NCI-H526 (cell line): Measurements from ENCODE around the gene FUT1.
A peak's percentile ranks its signal among the peaks of the same experiment; 100 is the strongest.
"Not testable (repeated sequence)": the region's sequence is repeated elsewhere in the genome, so short reads cannot be mapped to it uniquely, and the experiment has no call there.

ENCODE experiments used
- DNase-seq, 2 experiments: peaks; one replicate each; lab custom pipeline; 2025; lab: John Stamatoyannopoulos, UW

The FUT1 gene

GRCh38 chr19:48752496-48753365 is at the start of gene FUT1:
FUT1 (minus strand) TSS chr19:48752641; CDS start chr19:48751281, 1,360 bp downstream.
- peak; percentile 92 to 98 for DNase-seq

- no peak for DNase-seq
Measured at GRCh38 chr19:48799358-48800300, 47.2 kb upstream of the FUT1 start.

GRCh38 chr19:48798937-48799336 is 46.5 kb upstream of the FUT1 start:
- no peak for DNase-seq

- DNase-seq, result no peak
Measured at GRCh38 chr19:48797103-48797502, 44.7 kb upstream of the FUT1 start.

DNA sequence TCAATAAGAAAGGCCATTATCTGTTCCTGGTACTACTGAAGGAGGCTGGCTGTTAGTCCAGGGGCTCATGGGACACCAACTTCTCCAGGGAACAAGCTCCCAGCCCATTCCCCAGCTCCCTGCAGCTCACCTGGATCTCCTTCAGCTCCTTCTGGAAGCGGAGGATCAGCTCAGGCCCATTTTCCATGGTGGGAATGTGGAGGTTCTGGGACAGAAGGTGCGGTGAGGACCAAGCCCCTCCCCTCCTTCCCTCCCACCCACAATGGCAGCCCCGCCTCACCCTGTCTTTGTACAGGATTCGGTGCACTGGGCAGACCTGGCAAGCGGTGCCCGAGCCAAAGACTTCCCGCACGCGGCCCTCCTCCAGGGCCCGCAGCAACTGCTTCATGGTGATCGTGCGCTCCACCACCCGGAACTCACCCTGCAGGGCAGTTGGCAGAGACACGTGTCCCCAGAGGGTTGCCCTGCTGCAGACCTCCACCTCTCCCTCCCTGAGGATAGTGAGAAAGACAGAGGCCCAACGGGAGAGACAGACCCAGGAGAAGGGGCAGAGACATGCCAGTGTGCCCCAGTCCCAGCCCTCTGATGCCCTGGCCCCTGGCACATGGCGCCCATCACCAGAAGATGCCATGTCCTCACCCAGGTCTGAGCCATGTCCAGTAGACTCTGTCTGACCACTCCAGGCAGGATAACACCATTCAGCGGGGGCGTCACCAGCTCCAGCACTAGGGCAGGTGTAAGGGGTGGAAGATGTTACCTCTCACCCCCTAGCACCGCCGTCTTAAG is 44.0 kb upstream of the FUT1 start:
- DNase-seq, result no peak

DNA sequence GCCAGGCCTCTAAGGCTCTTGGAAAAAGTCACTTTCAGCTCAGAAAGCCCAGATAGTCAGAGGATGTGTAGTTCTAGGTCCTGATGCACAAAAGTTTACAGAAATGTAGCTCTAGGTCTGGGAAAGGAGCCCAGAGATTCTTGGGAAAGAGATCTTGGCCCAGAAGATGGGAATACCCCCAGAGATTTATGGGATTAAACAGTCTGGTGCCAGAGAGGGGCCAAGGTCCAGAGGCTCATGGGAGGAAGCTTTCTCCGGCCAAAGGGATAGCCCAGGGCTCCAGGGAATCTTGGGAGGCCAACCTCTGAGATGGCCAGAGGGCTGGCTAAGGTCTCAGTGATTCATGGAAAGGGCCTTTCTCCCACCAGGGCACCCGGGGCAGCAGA is 43.2 kb upstream of the FUT1 start:
- DNase-seq, result no peak

- DNase-seq, result peak; percentile 83 to 95
Measured at GRCh38 chr19:48795055-48795684, 42.7 kb upstream of the FUT1 start.

GRCh38 chr19:48794291-48794690 is 41.9 kb upstream of the FUT1 start:
- no peak for DNase-seq

DNA sequence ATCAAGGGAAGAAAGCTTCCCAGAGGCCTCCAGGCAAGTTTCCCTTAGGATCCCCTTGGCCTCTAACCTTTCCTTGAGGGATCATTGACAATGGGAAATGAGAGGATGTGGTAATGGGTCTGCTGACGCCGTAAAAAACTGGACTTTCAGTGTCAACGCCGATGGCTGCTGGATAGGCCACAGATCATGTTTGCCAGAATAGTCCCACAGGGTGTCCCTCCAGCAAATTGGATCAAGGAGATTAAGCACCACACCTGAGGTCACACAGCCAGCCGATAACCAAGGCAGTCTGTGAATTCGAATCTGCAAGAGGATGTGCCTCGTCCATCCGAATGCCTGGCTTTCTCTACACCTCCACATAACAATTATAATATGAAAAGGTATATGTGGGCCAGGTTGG is 40.8 kb upstream of the FUT1 start:
- no peak for DNase-seq

DNA sequence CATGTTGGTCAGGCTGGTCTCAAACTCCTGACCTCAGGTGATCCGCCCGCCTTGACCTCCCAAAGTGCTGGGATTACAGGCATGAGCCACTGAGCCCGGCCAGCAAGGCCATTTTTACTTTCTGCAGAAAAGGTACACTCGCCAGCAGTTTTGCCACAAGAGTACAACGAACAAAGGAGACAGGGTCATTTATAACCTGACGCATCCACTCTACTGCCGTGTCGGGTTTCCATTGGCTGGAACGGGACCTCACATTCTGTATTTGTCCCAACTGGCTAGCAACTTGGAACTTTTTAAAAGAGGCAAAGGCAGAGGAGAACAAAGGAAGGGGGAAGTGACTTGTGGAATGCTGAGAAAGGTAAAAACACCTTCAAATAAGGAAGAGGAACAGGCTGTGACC is 34.9 kb upstream of the FUT1 start:
- DNase-seq, result not testable (repeated sequence)

DNA sequence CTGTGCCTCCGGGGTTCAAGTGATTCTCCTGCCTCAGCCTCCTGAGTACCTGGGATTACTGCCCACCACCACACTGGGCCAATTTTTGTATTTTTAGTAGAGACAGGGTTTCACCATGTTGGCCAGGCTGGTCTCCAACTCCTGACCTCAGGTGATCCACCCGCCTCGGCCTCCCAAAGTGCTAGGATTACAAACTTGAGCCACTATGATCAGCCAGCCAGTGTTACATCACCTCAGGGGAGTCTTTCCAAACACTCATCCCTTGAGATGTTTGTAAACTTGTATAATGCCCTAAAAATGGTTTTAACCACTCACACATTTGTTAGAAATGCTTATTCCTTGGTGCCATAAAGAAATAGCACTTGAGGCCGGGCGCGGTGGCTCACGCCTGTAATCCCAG is 34.0 kb upstream of the FUT1 start:
- not testable (repeated sequence) for DNase-seq

- peak in 1 of 2 experiments; percentile 35 for DNase-seq
Measured at GRCh38 chr19:48784527-48784926, 32.1 kb upstream of the FUT1 start.

GRCh38 chr19:48780631-48781391 is 28.4 kb upstream of the FUT1 start:
- DNase-seq, result no peak

- DNase-seq, result no peak
Measured at GRCh38 chr19:48779636-48780035, 27.2 kb upstream of the FUT1 start.

DNA sequence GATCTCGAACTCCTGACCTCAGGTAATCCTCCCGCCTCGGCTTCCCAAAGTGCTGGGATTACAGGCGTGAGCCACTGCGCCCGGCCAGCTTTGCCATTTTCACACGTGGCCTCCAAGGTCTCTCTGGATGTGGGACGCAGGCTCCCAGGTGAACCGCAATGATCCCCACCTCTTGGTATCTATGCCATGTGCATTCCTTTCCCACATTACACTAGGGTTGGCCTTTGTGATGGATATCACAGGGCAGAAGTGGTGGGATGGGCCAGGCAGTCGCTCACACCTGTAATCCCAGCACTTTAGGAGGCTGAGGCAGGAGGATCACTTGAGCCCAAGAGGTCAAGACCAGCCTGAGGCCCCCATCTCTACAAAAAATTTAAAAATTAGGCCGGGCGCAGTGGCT is 25.3 kb upstream of the FUT1 start:
- no peak for DNase-seq

- no peak for DNase-seq
Measured at GRCh38 chr19:48777139-48777538, 24.7 kb upstream of the FUT1 start.

DNA sequence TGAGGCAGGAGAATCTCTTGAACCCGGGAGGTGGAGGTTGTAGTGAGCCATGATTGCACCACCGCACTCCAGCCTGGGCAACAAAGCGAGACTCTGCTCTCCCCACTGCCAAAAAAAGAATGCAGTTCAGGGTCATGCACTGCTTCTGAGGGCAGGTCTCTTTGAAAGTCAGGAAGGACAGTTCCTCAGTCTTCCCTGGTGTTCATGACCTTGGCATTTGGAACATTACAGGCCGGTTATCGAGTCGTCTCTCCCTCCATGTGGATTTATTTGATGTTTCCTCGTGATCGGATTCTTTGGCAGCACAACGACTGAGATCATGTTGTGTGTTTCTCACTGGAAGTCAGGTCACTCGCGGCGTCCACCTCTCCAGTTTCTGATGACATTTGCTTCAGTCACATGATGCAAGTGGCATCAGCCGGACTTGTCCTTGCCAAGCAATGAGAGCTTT is 20.1 kb upstream of the FUT1 start:
- no peak for DNase-seq

- no peak for DNase-seq
Measured at GRCh38 chr19:48770734-48771472, 18.5 kb upstream of the FUT1 start.

DNA sequence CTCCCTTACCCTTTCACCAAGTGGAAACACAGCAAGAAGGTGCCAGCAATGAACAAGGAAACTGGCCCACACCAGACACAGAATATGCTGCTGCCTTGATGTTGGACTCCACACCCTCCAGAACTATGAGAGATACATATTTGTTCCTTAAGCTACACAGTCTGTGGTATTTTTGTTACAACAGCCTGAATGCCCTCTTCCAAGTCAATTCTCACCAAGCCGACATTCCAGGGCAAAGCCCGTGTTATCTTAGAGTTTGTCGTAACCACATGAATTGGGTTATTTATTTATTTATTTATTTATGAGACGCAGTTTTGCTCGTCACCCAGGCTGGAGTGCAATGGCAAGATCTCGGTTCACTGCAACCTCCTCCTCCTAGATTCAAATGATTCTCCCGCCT is 17.8 kb upstream of the FUT1 start:
- no peak for DNase-seq
